ENCODE measurements around the gene ADCY1. TPM values are rescaled to one million over a fixed set of nuclear protein-coding genes. Genes with fewer than 3 reads are reported as not detected.

ADCY1 gene
- total RNA-seq, 1 donor from 2014 or later, result 2.8 TPM

DNA sequence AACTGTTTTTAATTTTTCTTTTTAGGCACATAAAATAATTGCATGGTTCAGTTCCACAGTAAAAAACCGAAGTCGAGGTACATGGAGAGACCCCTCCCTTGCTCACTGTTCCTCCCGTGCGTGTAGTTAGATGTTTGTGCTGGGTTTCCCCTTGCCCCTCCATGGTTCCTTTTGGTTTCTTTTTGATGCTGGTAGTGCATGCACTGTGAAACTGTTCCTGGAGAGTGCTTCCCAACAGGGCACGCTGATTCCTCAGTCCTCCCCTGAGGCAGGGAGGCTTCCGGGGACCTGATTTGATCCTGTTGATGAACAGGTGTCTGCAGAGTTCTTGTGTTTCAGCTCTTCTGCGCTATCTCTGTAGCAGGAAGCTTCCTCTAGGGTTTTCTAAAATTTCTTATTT, 69.5 kb downstream of the ADCY1 start:
- TF ChIP-seq, protein P1, sequence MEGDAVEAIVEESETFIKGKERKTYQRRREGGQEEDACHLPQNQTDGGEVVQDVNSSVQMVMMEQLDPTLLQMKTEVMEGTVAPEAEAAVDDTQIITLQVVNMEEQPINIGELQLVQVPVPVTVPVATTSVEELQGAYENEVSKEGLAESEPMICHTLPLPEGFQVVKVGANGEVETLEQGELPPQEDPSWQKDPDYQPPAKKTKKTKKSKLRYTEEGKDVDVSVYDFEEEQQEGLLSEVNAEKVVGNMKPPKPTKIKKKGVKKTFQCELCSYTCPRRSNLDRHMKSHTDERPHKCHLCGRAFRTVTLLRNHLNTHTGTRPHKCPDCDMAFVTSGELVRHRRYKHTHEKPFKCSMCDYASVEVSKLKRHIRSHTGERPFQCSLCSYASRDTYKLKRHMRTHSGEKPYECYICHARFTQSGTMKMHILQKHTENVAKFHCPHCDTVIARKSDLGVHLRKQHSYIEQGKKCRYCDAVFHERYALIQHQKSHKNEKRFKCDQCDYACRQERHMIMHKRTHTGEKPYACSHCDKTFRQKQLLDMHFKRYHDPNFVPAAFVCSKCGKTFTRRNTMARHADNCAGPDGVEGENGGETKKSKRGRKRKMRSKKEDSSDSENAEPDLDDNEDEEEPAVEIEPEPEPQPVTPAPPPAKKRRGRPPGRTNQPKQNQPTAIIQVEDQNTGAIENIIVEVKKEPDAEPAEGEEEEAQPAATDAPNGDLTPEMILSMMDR (IDR thresholded peaks at IDR 0.05; ENCODE audit: borderline replicate concordance), result no peak
- DNase-seq, result no peak
- H3K36me3 ChIP-seq, result no peaks in the 10 kb centered on the region
- intact Hi-C loops (cut with micrococcal nuclease), result no loop called here
- peaks cover 19% of the 10 kb centered on the region for H3K4me1 ChIP-seq
- no peak overlapping the region for H3K4me3 ChIP-seq
- no peaks in the 10 kb centered on the region for H3K9me3 ChIP-seq (replicated peaks)
- H3K27ac ChIP-seq (replicated peaks), result no peak overlapping the region
- no peaks in the 10 kb centered on the region for H3K27me3 ChIP-seq (ENCODE audit: low read depth)

DNA sequence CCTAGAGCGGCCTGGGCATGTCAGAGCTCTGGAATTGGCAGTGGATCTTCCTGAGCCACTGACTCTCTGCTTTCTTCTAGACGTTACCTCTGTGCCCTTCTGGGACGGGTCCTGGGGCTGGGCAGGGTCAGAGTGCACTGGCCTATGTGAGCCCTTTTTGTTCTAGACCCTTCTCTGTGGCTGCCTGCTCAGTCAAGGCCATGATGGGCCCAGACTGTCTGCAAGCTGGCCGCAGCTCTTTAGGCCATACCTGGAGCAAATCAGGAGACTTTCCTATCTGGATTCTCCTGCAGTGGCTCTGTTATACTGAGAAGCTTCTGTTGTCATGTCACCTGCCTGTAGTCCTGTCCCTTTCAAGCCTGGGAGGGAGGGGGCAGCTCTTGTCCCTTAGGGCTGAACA, 70.1 kb downstream of the ADCY1 start:
- TF ChIP-seq, protein P1 (IDR thresholded peaks at IDR 0.05; ENCODE audit: borderline replicate concordance), result no peak
- no peak overlapping the region for H3K27ac ChIP-seq (replicated peaks)
- H3K4me3 ChIP-seq, result no peak overlapping the region
- no peaks in the 10 kb centered on the region for H3K36me3 ChIP-seq
- no peak for DNase-seq
- intact Hi-C loops (cut with micrococcal nuclease), result no loop called here
- H3K9me3 ChIP-seq (replicated peaks), result no peaks in the 10 kb centered on the region
- H3K27me3 ChIP-seq (ENCODE audit: low read depth), result no peaks in the 10 kb centered on the region
- H3K4me1 ChIP-seq, result peaks cover 19% of the 10 kb centered on the region

DNA sequence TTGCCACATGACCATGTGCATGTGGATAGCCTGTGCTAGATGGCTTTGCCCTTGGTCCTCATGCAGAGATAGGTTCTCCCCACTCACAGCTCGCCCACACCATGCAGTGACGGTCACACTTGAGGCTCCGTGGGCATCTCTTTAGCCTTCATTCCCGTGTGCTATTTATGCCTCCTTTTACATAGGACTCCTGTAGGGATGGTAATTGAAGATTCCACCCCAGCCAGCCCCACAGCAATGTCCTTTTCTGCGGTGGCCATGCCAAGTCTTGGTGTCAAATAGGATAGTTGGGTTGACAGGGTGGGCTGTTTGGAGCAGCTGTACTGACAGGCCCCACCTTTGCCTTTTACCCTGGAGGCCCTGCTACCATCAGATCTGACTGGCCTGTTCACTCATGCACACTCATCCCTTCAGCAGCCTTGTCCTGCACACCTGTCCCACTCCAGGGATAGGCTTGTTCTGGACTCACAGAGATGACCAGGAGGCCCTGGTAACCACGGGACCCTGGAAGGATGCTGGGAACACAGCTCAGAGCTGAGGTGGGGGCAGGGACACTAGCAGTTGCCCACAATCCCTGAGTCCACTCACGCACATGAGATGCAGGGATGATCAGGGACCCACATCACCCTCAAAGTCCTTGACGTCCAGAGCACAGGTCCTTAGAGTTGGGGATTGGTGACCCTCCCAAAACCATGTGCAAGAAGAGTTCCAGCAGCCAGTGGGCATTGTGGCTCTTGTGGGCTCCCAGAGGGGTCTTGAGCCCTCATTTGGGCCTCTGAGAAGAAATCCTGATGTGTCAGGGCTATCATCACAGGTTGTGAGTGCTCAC, 71.2 kb downstream of the ADCY1 start:
- no peaks in the 10 kb centered on the region for H3K9me3 ChIP-seq (replicated peaks)
- intact Hi-C loops (cut with micrococcal nuclease), result no loop called here
- H3K4me3 ChIP-seq, result no peak overlapping the region
- H3K27ac ChIP-seq (replicated peaks), result no peak overlapping the region
- H3K36me3 ChIP-seq, result no peaks in the 10 kb centered on the region
- H3K4me1 ChIP-seq, result peaks cover 20% of the 10 kb centered on the region
- DNase-seq, result no peak
- TF ChIP-seq, protein P1 (IDR thresholded peaks at IDR 0.05; ENCODE audit: borderline replicate concordance), result no peak
- no peaks in the 10 kb centered on the region for H3K27me3 ChIP-seq (ENCODE audit: low read depth)

- H3K9me3 ChIP-seq (replicated peaks), result no peaks in the 10 kb centered on the region
- no peaks in the 10 kb centered on the region for H3K36me3 ChIP-seq
- peaks cover 26% of the 10 kb centered on the region for H3K4me1 ChIP-seq
- DNase-seq, result no peak
- no peaks in the 10 kb centered on the region for H3K27me3 ChIP-seq (ENCODE audit: low read depth)
- no peak overlapping the region for H3K4me3 ChIP-seq
- TF ChIP-seq, protein P1 (IDR thresholded peaks at IDR 0.05; ENCODE audit: borderline replicate concordance), result no peak
- intact Hi-C loops (cut with micrococcal nuclease), result no loop called here
- H3K27ac ChIP-seq (replicated peaks), result peak overlapping the region; percentile 5
Measured at GRCh38 chr7:45646207-45646821, 72.1 kb downstream of the ADCY1 start.

- Histone ChIP-seq H3K9me3 (replicated peaks) (no peaks in the 10 kb centered on the region), H3K4me3 (no peak overlapping the region), H3K27ac (replicated peaks) (peak overlapping the region; percentile 5), H3K27me3 (ENCODE audit: low read depth) (no peaks in the 10 kb centered on the region), H3K4me1 (peaks cover 26% of the 10 kb centered on the region), H3K36me3 (no peaks in the 10 kb centered on the region)
- DNase-seq, result no peak
- TF ChIP-seq, protein P1 (IDR thresholded peaks at IDR 0.05; ENCODE audit: borderline replicate concordance), result no peak
- intact Hi-C loops (cut with micrococcal nuclease), result no loop called here
Measured at GRCh38 chr7:45646996-45647825, 73.0 kb downstream of the ADCY1 start.
